NCI-H1436 (cell line): ENCODE measurements around the gene MMS19.
A peak's percentile ranks its signal among the peaks of the same experiment; 100 is the strongest.
"Not testable (repeated sequence)": the region's sequence is repeated elsewhere in the genome, so short reads cannot be mapped to it uniquely, and the experiment has no call there.

Experiments
- DNase-seq: peaks from one replicate; lab custom pipeline; 2025; lab: John Stamatoyannopoulos, UW

MMS19 gene

DNA sequence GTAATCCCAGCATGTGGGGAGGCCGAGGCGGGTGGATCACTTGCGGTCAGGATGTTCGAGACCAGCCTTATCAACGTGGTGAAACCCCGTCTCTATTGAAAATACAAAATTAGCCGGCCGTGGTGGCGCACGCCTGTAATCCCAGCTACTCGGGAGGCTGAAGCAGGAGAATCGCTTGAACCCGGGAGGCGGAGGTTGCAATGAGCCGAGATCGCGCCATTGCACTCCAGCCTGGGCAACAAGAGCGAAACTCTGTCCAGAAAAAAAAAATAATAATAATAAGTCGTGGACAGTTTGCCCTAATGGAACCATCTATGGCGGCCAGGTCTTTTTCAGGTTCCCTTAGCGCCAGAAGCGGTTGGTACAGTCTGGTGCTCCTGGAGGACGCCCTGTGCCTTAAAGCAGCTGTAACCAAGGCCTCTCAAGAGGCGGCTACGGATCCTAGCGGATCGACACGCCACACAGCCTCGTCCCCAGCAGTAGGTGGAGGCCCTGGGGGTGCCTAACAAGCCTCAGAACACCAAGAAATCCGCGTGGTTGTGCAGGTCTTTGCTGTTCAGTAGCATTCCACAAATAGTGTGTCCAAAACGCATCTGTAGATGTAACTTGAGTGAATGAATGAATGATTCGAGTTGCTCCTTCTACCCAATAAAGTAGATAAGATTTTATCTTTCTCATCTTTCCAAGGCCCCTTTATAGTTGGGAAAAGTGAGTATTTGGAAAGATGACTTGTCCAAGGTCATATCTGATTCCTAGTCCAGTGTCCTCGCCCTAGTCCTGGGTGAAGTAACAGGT, 71.2 kb downstream of the MMS19 start:
- DNase-seq: peak; percentile 1

DNA sequence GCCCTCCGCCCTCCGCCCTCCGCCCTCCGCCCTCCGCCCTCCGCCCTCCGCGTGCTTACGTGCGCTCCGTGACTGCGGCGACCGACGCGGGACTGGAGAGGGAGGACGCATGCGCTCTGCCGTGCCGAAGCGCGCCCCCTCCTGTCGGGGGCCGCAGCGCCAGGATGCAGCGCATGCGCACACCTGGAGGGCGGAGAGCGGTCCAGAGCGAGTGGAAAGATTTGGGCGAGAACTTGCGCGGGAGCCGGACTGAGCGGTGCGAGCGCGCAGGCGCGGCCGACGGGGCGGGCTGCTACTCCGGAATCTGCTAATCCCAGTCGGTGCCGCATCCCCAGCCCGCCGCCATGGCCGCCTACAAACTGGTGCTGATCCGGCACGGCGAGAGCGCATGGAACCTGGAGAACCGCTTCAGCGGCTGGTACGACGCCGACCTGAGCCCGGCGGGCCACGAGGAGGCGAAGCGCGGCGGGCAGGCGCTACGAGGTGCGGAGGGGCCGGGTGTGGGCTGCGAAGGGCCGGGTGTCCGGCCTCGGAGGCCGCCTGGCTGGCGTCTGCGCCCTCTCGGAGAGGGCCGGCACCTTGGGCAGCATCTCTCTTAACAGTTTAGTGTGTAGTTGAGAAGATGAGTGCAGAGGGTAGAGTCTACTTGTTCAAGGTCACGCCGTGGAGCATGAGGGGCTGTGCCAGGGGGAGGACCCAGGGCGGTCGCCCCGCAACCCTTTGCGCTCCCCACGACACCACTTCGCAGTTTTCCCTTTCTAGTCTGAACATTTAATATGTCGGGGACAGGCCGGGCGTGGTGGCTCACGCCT, 72.1 kb downstream of the MMS19 start, which contains the start of gene PGAM1:
Gene PGAM1, plus strand, starts transcription at position 228 of the 812 bp plus-strand sequence. Its CDS starts 117 bp downstream, at position 345.
- peak; percentile 93 for DNase-seq

GRCh38 chr10:97423757-97424098, 74.5 kb downstream of the MMS19 start:
- not testable (repeated sequence) for DNase-seq

DNA sequence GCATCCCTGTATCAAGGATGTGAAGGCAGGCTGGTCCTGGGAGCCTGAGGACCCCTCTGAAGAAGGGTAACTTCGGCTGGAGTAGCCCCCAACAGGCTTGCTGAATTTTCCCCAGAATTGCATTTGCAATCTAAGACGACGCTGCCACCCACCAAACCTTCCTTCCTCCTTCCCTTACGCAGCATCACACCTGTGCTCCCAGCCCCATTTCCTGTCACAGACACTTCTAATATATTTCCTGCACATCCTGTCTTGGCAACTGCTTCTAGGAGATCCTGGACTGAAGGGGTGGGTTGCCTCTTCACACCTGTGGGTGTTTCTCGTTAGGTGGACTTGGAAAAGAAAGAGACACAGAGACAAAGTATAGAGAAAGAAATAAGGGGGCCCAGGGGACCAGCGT, 81.7 kb downstream of the MMS19 start:
- no peak for DNase-seq

DNA sequence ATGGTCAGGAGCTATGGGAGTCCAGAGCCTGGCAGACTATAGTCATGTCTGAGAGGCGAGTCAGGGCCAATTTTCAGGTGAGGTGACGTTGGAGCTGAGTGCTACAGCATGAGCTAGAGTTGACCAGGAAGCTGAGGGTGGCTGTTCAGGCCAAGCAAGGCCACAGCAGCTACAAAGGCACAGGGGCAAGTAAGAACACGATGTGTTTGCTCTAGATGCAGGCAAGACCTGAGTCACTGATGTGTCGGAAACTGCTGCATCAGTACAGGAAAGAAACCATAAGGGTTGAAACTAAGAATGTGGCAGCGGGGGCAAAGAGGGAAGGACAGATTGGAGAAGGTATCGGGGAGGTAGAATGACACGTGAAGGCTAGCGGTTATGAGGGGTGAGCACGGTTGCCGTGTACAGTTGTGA, 85.3 kb downstream of the MMS19 start:
- DNase-seq: no peak

GRCh38 chr10:97411406-97411805, 86.8 kb downstream of the MMS19 start:
- no peak for DNase-seq

DNA sequence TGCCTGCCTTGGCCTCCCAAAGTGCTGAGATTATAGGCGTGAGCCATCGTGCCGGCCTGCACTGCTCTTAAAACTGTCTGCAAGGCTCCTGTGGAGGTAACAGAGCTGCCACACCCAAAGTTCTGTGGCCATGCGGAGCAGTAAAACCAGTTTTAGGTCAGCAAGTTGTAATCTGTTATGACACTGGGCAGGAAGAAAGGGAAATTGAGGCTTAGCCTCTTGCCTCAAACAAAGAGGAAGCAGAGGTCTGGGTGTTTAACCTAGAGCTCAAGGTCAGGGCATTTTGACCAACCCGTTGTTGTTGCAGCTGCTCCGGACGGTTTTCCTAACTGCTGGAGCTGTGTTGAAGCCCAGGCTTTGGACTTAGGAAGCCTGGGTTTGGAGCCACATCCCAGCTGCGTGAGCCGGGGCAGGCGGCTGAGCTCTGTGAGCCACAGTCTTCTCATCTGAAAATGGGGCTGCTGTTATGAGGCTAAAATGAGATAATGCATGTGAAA, 89.7 kb downstream of the MMS19 start:
- DNase-seq: no peak
